DOHH2 (cell line): ENCODE results near the gene USP40.

Experiments used
- EZH2phosphoT487 ChIP-seq: fragments of 200-600 bp; sonication (generic); IDR thresholded peaks from 2 replicates; pipeline ENCODE4 v1.6.1; 2017; ENCODE audit warnings: borderline replicate concordance, mild to moderate bottlenecking, antibody characterized with exemption, low read length, moderate library complexity, mixed read lengths
- TF ChIP-seq, protein P1 (sequence below): fragments of 200-600 bp; sonication (generic); IDR thresholded peaks from one replicate; pipeline ENCODE4 v1.5.1; 2014; ENCODE audit warnings: antibody characterized with exemption, mild to moderate bottlenecking, low read depth, low read length; ENCODE audit not compliant: poor library complexity, severe bottlenecking

GRCh38 chr2:233440714-233441113 is 125.9 kb downstream of the USP40 start:
- TF ChIP-seq, protein P1, sequence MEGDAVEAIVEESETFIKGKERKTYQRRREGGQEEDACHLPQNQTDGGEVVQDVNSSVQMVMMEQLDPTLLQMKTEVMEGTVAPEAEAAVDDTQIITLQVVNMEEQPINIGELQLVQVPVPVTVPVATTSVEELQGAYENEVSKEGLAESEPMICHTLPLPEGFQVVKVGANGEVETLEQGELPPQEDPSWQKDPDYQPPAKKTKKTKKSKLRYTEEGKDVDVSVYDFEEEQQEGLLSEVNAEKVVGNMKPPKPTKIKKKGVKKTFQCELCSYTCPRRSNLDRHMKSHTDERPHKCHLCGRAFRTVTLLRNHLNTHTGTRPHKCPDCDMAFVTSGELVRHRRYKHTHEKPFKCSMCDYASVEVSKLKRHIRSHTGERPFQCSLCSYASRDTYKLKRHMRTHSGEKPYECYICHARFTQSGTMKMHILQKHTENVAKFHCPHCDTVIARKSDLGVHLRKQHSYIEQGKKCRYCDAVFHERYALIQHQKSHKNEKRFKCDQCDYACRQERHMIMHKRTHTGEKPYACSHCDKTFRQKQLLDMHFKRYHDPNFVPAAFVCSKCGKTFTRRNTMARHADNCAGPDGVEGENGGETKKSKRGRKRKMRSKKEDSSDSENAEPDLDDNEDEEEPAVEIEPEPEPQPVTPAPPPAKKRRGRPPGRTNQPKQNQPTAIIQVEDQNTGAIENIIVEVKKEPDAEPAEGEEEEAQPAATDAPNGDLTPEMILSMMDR: no peak
- TF ChIP-seq EZH2phosphoT487: no peak
